Right lobe of liver (tissue), 6 donors: ENCODE results near the gene UBE2O. TPM values are rescaled to one million over a fixed set of nuclear protein-coding genes. Genes with fewer than 3 reads are reported as not detected.
A peak's percentile ranks its signal among the peaks of the same experiment; 100 is the strongest.

Experiments
- ATAC-seq, 4 donors: fragments of 200-7000 bp; cut with Tn5 transposase; one replicate each; pipeline ENCODE4 v1.9.1; 2020; ENCODE audit warnings: mild to moderate bottlenecking in 4 of 4, moderate library complexity in 4 of 4
- DNase-seq, 3 donors: peaks; one replicate each; pipeline ENCODE4 v3.0.0-alpha.2; 2020
- H3K27ac ChIP-seq, 3 donors: fragments of 200-600 bp; one replicate each; pipeline ENCODE4 v1.8.0; 2022
- H3K27me3 ChIP-seq, 2 donors: fragments of 200-600 bp; one replicate each; pipeline ENCODE4 v1.8.0; 2022
- H3K36me3 ChIP-seq, 4 donors: fragments of 200-600 bp; sonication (generic) in 1 of 4; one replicate each; pipeline versions ENCODE4 v1.5.1 to v1.8.0; 2017 to 2022; ENCODE audit warnings: control low read depth in 1 of 4
- H3K4me1 ChIP-seq, 4 donors: fragments of 200-600 bp; sonication (generic) in 1 of 4; one replicate each; pipeline versions ENCODE4 v1.5.1 to v1.8.0; 2017 to 2022; ENCODE audit warnings: control low read depth in 1 of 4
- H3K4me3 ChIP-seq, 3 donors: fragments of 200-600 bp; one replicate each; pipeline ENCODE4 v1.8.0; 2022
- H3K9me3 ChIP-seq, 4 donors: fragments of 200-600 bp; sonication (generic) in 1 of 4; one replicate each; pipeline versions ENCODE4 v1.5.1 to v1.8.0; 2017 to 2022; ENCODE audit warnings: control low read depth in 1 of 4
- CTCF ChIP-seq, 4 donors: fragments of 200-600 bp in 3 of 4; fragments of 450-650 bp in 1 of 4; IDR thresholded peaks; one replicate each; pipeline versions ENCODE4 v1.5.1 to v1.8.0; 2016 to 2022; ENCODE audit warnings: antibody characterized with exemption in 4 of 4, mild to moderate bottlenecking in 2 of 4
- POLR2A ChIP-seq: fragments of 450-650 bp; IDR thresholded peaks from one replicate; pipeline ENCODE4 v1.6.1; 2017; ENCODE audit warnings: antibody characterized with exemption, mild to moderate bottlenecking
- WGBS: methylation state at CpG from one replicate; pipeline ENCODE4 v1.1.6; 2018; ENCODE audit warnings: low coverage, low lambda C conversion rate; ENCODE audit not compliant: insufficient coverage; ENCODE audit errors: missing lambda C conversion rate; 5-methylcytosine and 5-hydroxymethylcytosine counted together
- intact Hi-C, 2 donors: fragments of 100-400 bp; cut with DNase I; formaldehyde crosslinking; loops; one replicate each; pipeline versions ENCODE4 v1.11.2 to v1.14.1; 2022
- total RNA-seq, 6 experiments: library from RNA; depleted of rRNA in 2 of 6; stranded (reverse); fragments of >200 nt in 2 of 6; fragmentation: NEBNext Ultra II Directional in 3 of 6; extraction: Animal tissue kit (Norgen Biotek cat#: 25700) in 3 of 6; gene quantifications; one replicate each; pipeline versions ENCODE4 v1.1.0 to v1.2.4, GENCODE V29; 2016 to 2023
- donor health status: DM: no; HTN: yes; CAD: no.
- donor health status: DM: no; HTN: no; CAD: no.
- donor health status: DM: no; HTN: no; CAD: no.
- donor health status: DM: no; HTN: yes; CAD: no.
- donor health status: DM: no; HTN: yes; CAD: no.

The UBE2O gene
- total RNA-seq, 6 experiments from 2014 or later, result 10.0 to 12.9 (median 12.0) TPM

GRCh38 chr17:76384222-76384986, 68.5 kb downstream of the UBE2O start, which contains the start of gene SPHK1:
Gene SPHK1 (plus strand): TSS chr17:76384609. CDS start chr17:76385645, 1,036 bp downstream.
- peak; percentile 78 to 84 (median 80) for DNase-seq
- Histone ChIP-seq H3K36me3 (no peaks in the 10 kb centered on the region), H3K27me3 (no peaks in the 10 kb centered on the region), H3K27ac (peak within 1 kb of the TSS; percentile 21 to 79 (median 43)), H3K4me1 (peaks cover 0 to 34% (median 8%) of the 10 kb centered on the region in 4 donors), H3K4me3 (peak within 1 kb of the TSS; percentile 51 to 55 (median 54)), H3K9me3 (no peaks in the 10 kb centered on the region)
- TF ChIP-seq POLR2A, result peak; percentile 44
- TF ChIP-seq CTCF (IDR thresholded peaks at IDR 0.05), result peak in 1 of 4 donors; percentile 3
- peak; percentile 76 to 89 (median 85) for ATAC-seq
- intact Hi-C loops, result no loop called here
- 0% methylated on average over 22 of the region's 118 CpGs for WGBS

- H3K9me3 ChIP-seq, result no peaks in the 10 kb centered on the region
- ATAC-seq (peak; percentile 10 to 25 (median 20)), DNase-seq (peak in 1 of 3 donors; percentile 61)
- H3K4me1 ChIP-seq, result peaks cover 0 to 34% (median 8%) of the 10 kb centered on the region in 4 donors
- no peaks in the 10 kb centered on the region for H3K27me3 ChIP-seq
- H3K27ac ChIP-seq, result peak overlapping the region; percentile 21 to 79 (median 43)
- peak overlapping the region; percentile 51 to 55 (median 54) for H3K4me3 ChIP-seq
- peak in 1 of 4 donors; percentile 3 for TF ChIP-seq CTCF (IDR thresholded peaks at IDR 0.05)
- TF ChIP-seq POLR2A, result no peak
- 0% methylated on average over 4 of the region's 65 CpGs for WGBS
- no peaks in the 10 kb centered on the region for H3K36me3 ChIP-seq
- intact Hi-C loops, result no loop called here
Measured at GRCh38 chr17:76383546-76384221, 69.3 kb downstream of the UBE2O start.

- H3K27ac ChIP-seq, result peak overlapping the region; percentile 21 to 79 (median 43)
- peaks cover 0 to 34% (median 8%) of the 10 kb centered on the region in 4 donors for H3K4me1 ChIP-seq
- DNase-seq (peak in 2 of 3 donors; percentile 54 to 65), ATAC-seq (peak; percentile 1 to 23 (median 14))
- H3K36me3 ChIP-seq, result no peaks in the 10 kb centered on the region
- no peaks in the 10 kb centered on the region for H3K9me3 ChIP-seq
- no peaks in the 10 kb centered on the region for H3K27me3 ChIP-seq
- intact Hi-C loops, result no loop called here
- no peak for TF ChIP-seq CTCF (IDR thresholded peaks at IDR 0.05)
- TF ChIP-seq POLR2A, result no peak
- under 1% methylated on average over 23 of the region's 80 CpGs for WGBS
- peak overlapping the region; percentile 47 to 55 (median 51) for H3K4me3 ChIP-seq
Measured at GRCh38 chr17:76382803-76383545, 70.0 kb downstream of the UBE2O start.

- ATAC-seq (no peak), DNase-seq (no peak)
- 11% methylated on average over 3 of the region's 21 CpGs for WGBS
- Histone ChIP-seq H3K4me1 (peaks cover 0 to 34% (median 8%) of the 10 kb centered on the region in 4 donors), H3K36me3 (no peaks in the 10 kb centered on the region), H3K27me3 (no peaks in the 10 kb centered on the region), H3K9me3 (no peaks in the 10 kb centered on the region), H3K4me3 (peak overlapping the region; percentile 47 to 55 (median 51)), H3K27ac (peak overlapping the region in 1 of 3 donors; percentile 36)
- intact Hi-C loops, result no loop called here
- no peak for TF ChIP-seq CTCF (IDR thresholded peaks at IDR 0.05)
- TF ChIP-seq POLR2A, result no peak
Measured at GRCh38 chr17:76382351-76382802, 70.6 kb downstream of the UBE2O start.
